Left lobe of liver (tissue), 2 donors: ENCODE measurements around the gene MC4R. TPM values are rescaled to one million over a fixed set of nuclear protein-coding genes. Genes with fewer than 3 reads are reported as not detected.

ENCODE experiments used
- ATAC-seq: fragments of 200-7000 bp; cut with Tn5 transposase; one replicate; pipeline ENCODE4 v1.9.1; 2020; ENCODE audit warnings: mild to moderate bottlenecking, moderate library complexity
- DNase-seq: peaks from one replicate; pipeline ENCODE4 v3.0.0-alpha.2; 2020; ENCODE audit warnings: low spot score
- total RNA-seq: library from RNA; stranded (reverse); gene quantifications from one replicate; pipeline ENCODE4 v1.2.1, GENCODE V29; 2021
- donor health status: DM: no; HTN: no; CAD: no; lungs with moderate emphysema.
- donor health status: DM: no; HTN: yes; CAD: no.

MC4R gene
- total RNA-seq, 1 donor from 2014 or later, result not detected

GRCh38 chr18:60329131-60329530 lies 43.4 kb downstream of the MC4R start:
- DNase-seq, result no peak
- ATAC-seq, result no peak

- no peak for ATAC-seq
Observed at GRCh38 chr18:60327880-60328279, 44.7 kb downstream of the MC4R start.

DNA sequence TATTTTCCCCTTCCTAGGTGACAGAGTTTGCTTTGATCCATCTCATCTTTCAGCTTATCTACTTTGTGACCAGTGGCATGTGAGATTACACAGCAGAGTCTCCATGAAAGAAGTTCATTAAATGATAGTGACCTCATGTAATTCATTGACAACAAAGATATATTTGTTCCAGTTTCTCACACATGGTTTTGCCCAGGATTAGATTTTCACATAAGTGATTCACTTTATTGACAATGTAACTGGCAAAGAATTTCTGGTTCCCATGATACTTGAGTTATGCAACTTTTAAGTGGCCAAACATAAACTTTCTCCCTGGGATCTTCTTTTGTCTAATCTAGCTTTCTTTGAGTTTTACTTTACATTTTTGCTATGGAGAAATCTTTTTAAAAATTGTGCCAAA lies 50.0 kb downstream of the MC4R start:
- no peak for DNase-seq
- ATAC-seq, result no peak

More at GRCh38 chr18:60327880-60328279, 44.7 kb downstream of the MC4R start:
- no peak for DNase-seq
